ENCODE results near the gene SGPP1. TPM values are rescaled to one million over a fixed set of nuclear protein-coding genes. Genes with fewer than 3 reads are reported as not detected.

Gene SGPP1
- total RNA-seq, 1 experiment from 2014 or later, result 5.5 TPM

DNA sequence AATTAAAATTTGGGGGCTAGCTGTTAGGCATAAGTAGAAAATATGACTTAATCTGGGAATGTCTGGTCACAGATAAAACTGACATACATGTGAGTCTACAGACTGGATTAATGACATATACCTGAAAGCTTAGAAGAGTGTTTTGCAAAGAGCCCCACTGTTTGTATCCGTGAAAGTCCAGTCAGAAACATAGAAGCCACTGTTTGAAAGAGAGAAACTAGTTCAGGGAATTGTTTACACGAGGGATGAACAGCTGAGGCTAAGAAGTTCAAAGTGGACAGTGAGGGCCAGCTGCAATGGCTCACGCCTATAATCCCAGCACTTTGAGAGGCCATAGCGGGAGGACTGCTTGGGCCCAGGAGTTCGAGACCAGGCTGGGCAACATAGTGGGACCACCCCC, 36.2 kb upstream of the SGPP1 start:
- H2BK12ac ChIP-seq (ENCODE audit: insufficient read length, low read depth, low read length), result no peak overlapping the region
- H3K4me3 Mint-ChIP-seq, result no peak overlapping the region
- no peaks in the 10 kb centered on the region for H3K4me1 ChIP-seq (ENCODE audit: insufficient read depth, low read length)

More for the DNA sequence above, 36.2 kb upstream of the SGPP1 start:
- TF ChIP-seq, protein P1, sequence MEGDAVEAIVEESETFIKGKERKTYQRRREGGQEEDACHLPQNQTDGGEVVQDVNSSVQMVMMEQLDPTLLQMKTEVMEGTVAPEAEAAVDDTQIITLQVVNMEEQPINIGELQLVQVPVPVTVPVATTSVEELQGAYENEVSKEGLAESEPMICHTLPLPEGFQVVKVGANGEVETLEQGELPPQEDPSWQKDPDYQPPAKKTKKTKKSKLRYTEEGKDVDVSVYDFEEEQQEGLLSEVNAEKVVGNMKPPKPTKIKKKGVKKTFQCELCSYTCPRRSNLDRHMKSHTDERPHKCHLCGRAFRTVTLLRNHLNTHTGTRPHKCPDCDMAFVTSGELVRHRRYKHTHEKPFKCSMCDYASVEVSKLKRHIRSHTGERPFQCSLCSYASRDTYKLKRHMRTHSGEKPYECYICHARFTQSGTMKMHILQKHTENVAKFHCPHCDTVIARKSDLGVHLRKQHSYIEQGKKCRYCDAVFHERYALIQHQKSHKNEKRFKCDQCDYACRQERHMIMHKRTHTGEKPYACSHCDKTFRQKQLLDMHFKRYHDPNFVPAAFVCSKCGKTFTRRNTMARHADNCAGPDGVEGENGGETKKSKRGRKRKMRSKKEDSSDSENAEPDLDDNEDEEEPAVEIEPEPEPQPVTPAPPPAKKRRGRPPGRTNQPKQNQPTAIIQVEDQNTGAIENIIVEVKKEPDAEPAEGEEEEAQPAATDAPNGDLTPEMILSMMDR (conservative IDR thresholded peaks at IDR 0.05), result no peak
- no peaks in the 10 kb centered on the region for H3K27me3 Mint-ChIP-seq (ENCODE audit: low read depth)
- no peak overlapping the region for H4K5ac ChIP-seq (ENCODE audit: insufficient read length, low read depth, low read length)
- no peaks in the 10 kb centered on the region for H3K79me2 ChIP-seq (ENCODE audit: insufficient read depth, low read length)
- no peak overlapping the region for H2BK120ac ChIP-seq (ENCODE audit: low read depth, low read length, poor library complexity, severe bottlenecking)
- H3K23ac ChIP-seq (ENCODE audit: insufficient read length, low read depth, low read length), result no peak overlapping the region
- no peak overlapping the region for H3K56ac ChIP-seq (ENCODE audit: insufficient read length, low read depth, low read length)
- no peak overlapping the region for H2AK5ac ChIP-seq (ENCODE audit: insufficient read length, low read length)
- no peaks in the 10 kb centered on the region for H3K9me3 Mint-ChIP-seq
- H4K91ac ChIP-seq (ENCODE audit: insufficient read length, low read depth, low read length), result no peak overlapping the region
- H3K27me3 ChIP-seq (ENCODE audit: insufficient read depth, low read length), result no peaks in the 10 kb centered on the region
- DNase-seq, result no peak
- no peak overlapping the region for H3K27ac Mint-ChIP-seq
- H3K27ac ChIP-seq (ENCODE audit: insufficient read length, low read depth, low read length), result no peak overlapping the region
- H3K4ac ChIP-seq (ENCODE audit: low read depth, low read length), result no peak overlapping the region
- no peaks in the 10 kb centered on the region for H3K79me1 ChIP-seq (ENCODE audit: insufficient read depth, low read depth, low read length, poor library complexity, severe bottlenecking)
- H4K20me1 ChIP-seq (ENCODE audit: control insufficient read depth, insufficient read depth, insufficient read length), result no peaks in the 10 kb centered on the region
- H2AFZ ChIP-seq (ENCODE audit: low read length), result no peak overlapping the region
- H3K18ac ChIP-seq (ENCODE audit: insufficient read length, low read depth, low read length), result no peak overlapping the region
- H2BK15ac ChIP-seq (ENCODE audit: low read depth, low read length), result no peak overlapping the region
- peaks cover 5% of the 10 kb centered on the region in 2 experiments for H3K4me1 Mint-ChIP-seq
- H4K8ac ChIP-seq (replicated peaks; ENCODE audit: insufficient read length, low read depth, low read length), result no peak overlapping the region
- H3K14ac ChIP-seq (ENCODE audit: insufficient read depth, low read length), result no peak overlapping the region
- no peak overlapping the region for H2BK20ac ChIP-seq (ENCODE audit: low read depth, low read length, poor library complexity, severe bottlenecking)
- no peak overlapping the region for H3K9ac ChIP-seq (ENCODE audit: extremely low read depth, insufficient read length, low read length)
- H3T11ph ChIP-seq (ENCODE audit: low read length), result no peak overlapping the region
- no peaks in the 10 kb centered on the region; a peak in 1 of 7 replicates for H3K36me3 Mint-ChIP-seq (ENCODE audit: insufficient read depth in 1 of 3, low read depth in 3 of 3)
- no peak overlapping the region for H2BK5ac ChIP-seq (ENCODE audit: insufficient read length, low read length)
- no peaks in the 10 kb centered on the region for H3K9me3 ChIP-seq (ENCODE audit: control insufficient read depth, low read depth, low read length)
- no peak overlapping the region for H3K4me2 ChIP-seq (ENCODE audit: insufficient read depth, insufficient read length, low read length)
- WGBS (ENCODE audit: extremely low coverage, insufficient read length, low lambda C conversion rate), result no CpG with 5 or more reads among the region's 5 CpGs
- no peaks in the 10 kb centered on the region for H3K23me2 ChIP-seq (ENCODE audit: insufficient read length, low read depth, low read length, poor library complexity, severe bottlenecking)

Data from H9 (cell line).